GM13976 (cell line): ENCODE results near the gene HES3.

ENCODE experiments used
- DNase-seq: peaks from one replicate; pipeline ENCODE4 v3.0.0; 2012; ENCODE audit warnings: low spot score
- in situ Hi-C: fragments of 300-500 bp; cut with MboI; formaldehyde crosslinking; loops from one replicate; pipeline ENCODE4 v1.12.0; 2022; ENCODE audit warnings: low sequenced_read_pairs, mixed read lengths, inconsistent platforms; ENCODE audit not compliant: unreplicated experiment
- TF ChIP-seq, protein P1 (sequence below): IDR thresholded peaks from 2 replicates; pipeline ENCODE4 v1.5.1; 2012; ENCODE audit warnings: borderline replicate concordance, mild to moderate bottlenecking; ENCODE audit not compliant: insufficient read depth; ENCODE audit errors: extremely low read depth, missing control alignments, control extremely low read depth

The HES3 gene

DNA sequence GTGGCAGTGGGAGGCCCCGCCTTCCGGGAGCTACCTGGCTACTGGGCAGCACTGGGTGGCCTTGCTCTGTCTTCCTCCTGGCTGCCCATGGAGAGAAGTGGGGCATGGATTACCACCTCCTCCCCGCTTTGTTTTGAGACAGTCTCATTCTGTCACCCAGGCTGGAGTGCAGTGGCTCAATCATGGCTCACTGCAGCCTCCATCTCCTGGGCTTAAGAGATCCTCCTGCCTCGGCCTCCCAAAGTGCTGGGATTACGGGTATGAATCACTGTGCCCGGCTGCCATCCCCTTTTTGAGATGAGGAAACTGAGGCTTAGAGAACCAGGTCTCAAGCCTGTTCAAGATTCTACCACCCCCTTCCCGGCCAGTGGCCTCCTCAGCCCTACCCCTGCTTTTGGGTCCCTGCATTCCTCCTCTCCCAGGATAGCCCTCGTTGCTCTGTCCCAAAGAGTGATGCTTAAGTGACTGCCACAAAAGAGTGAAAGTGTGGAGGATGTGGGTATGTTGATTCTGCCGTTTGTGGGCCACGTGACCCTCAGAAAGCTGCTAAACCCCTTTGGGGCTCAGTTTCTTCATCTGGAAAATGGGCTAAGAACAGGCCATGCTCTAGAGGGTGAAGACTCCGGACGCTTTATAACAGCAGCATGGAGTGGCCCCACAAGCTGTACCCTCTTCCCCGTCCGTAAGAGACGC lies 7.8 kb downstream of the HES3 start:
- TF ChIP-seq, protein P1, sequence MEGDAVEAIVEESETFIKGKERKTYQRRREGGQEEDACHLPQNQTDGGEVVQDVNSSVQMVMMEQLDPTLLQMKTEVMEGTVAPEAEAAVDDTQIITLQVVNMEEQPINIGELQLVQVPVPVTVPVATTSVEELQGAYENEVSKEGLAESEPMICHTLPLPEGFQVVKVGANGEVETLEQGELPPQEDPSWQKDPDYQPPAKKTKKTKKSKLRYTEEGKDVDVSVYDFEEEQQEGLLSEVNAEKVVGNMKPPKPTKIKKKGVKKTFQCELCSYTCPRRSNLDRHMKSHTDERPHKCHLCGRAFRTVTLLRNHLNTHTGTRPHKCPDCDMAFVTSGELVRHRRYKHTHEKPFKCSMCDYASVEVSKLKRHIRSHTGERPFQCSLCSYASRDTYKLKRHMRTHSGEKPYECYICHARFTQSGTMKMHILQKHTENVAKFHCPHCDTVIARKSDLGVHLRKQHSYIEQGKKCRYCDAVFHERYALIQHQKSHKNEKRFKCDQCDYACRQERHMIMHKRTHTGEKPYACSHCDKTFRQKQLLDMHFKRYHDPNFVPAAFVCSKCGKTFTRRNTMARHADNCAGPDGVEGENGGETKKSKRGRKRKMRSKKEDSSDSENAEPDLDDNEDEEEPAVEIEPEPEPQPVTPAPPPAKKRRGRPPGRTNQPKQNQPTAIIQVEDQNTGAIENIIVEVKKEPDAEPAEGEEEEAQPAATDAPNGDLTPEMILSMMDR: no peak
- no peak for DNase-seq
- in situ Hi-C loops: loop anchor here (10.0 kb wide), 1 partner anchor 153 kb away; no protein-coding TSS in a partner anchor

DNA sequence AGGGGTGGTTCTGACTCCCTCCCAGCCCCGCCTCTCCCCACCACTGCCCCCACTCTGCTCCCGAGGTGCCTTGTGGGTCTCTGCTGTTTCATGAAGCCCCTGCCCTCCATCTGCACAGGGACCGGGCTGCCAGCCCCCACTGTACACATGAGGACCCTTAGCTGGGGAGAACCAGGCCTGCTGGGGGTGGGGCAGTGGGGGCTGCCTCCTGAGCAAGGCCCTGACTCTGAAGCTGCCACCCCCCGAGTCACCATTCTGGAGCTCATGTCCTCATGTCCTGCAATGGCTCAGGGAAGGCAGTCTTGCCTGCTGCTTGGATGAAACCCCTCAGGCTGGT lies 8.4 kb downstream of the HES3 start:
- in situ Hi-C loops: loop anchor here (10.0 kb wide), 1 partner anchor 152 kb away; no protein-coding TSS in a partner anchor
- TF ChIP-seq, protein P1: no peak
- DNase-seq: no peak

DNA sequence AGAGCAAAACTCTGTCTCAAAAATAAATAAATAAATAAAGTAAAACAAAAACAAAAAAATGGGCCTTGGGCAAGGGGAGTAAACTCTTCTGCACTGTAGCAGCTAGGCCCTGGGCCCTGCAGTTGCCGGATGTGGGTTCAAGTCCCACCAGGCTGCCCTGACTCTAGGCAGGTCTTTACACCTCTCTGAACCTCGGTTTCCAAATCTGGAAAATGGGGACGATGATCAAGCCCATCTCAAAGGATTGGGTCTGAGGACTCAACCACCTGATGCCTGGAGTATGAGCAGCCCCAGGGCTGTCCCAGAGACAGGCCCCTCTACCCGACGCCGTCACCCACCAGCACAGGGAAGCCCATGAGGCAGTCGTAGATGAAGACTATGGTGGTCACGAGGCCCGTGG lies 9.4 kb downstream of the HES3 start:
- no peak for DNase-seq
- in situ Hi-C loops: loop anchor here (10.0 kb wide), 1 partner anchor 151 kb away; no protein-coding TSS in a partner anchor
- TF ChIP-seq, protein P1: no peak

DNA sequence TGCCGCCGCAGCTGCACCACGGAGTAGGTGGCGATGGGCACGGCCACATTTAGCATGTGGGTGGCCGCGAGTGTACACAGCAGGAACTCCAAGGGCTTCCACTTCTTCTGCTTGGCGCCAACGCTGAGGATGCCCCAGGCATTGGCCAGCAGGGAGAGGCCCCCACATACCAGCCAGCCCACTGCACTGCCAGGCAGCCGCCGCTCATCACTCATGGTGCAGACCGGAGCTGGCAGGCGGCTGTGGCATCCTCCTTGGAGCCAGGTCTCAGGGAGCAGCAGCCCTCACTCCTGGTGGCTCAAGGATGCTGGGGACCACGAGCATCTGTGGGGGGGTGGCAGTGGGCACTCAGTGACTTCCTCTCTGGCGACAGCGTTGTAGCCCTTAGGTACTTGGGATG lies 10.7 kb downstream of the HES3 start:
- in situ Hi-C loops: loop anchor here (10.0 kb wide), 1 partner anchor 150 kb away; no protein-coding TSS in a partner anchor
- TF ChIP-seq, protein P1: no peak
- no peak for DNase-seq

DNA sequence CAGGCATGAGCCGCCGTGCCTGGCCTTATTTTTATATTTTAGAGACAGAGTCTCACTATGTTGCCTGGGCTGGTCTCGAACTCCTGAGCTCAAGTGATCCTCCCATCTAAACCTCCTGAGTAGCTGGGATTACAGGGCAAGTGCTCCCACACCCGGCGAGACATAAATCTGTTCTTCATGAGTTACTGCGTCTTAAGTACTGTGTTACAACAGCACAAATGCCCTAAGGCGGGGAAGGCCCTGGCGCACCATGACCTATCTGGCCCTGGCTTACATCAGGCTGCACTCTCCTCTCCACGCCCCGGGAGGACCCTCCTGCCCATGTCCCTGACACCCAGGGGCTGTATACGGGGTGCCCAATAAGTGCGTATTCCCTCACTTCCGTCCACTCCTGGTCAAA lies 12.7 kb downstream of the HES3 start:
- in situ Hi-C loops: loop anchor here (10.0 kb wide), 1 partner anchor 148 kb away; no protein-coding TSS in a partner anchor
- no peak for DNase-seq
- TF ChIP-seq, protein P1: no peak

DNA sequence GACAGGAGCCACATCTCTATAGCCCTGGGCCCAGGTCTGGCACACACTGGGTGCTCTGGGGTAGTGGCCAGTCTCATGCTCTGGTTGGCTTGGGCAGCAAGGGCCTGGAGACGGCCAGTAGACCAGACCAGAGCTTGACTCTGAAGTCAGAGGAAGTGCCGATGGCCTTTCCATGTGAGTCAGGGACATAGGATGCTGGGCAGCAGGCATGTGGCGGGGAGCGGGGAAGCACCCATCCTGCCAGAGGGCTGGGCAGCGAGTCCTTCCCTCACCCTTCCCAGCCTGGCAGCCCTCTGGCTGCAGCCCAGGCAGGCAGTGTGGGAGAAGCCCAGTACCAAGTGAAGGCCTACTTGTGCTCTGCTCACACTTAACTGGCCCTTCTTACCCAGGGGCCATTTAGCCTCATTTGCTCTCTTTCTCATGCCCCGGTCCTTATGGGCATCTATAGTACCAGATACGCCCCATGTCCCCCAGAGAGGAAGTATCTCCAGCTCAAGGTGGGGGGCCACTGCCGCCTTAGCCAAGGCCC lies 13.6 kb downstream of the HES3 start:
- in situ Hi-C loops: loop anchor here (10.0 kb wide), 1 partner anchor 147 kb away; no protein-coding TSS in a partner anchor
- TF ChIP-seq, protein P1: no peak
- no peak for DNase-seq
